Cerebellar nuclear complex (tissue), 1 donor: Measurements from ENCODE around the gene EEF1E1.

Experiments used
- DNase-seq, 2 experiments: peaks; one replicate each; lab custom pipeline; 2025; lab: John Stamatoyannopoulos, UW

The EEF1E1 gene

DNA sequence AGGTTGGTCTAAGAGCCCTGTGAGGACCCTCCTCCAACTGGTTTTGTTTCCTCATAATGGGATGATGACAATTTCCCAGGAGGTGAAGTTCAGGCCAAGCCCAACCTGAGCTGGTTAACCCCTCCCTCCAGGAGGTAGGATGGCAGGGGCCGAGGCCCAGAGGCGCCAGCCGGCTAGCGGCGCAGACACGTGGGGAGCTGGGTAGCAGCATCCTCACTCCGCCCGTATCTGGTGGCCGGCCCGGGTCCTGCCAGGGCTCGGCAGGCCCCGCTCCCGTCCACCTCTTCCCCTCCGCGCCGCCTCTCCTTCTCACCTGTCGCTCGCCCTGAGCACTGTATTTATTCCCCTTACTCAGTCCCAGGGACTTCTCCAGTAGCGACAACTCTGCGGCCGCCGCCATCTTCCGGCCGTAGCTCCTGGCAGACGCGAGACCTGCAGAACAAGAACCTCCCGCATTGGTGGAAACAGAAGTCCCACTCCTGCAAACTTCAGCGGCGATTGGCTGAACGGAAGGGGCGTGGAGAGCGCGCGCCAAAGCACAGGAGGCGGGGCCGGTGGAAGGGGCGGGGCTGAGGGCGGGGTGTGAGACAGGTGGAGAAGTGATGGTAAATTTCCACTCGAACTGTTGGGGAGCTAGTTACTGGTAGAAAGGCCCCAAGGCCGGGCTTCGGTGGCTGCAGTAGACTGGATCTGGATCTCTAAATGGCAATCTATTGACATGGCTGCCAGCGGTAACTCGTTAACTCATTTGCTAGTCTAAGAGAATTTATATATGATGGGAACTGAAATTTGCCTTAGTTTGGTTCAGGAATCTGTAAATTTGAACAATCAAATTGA lies at the start of gene EEF1E1:
Gene EEF1E1 (minus strand): TSS at position 427 of the 837 bp plus-strand sequence. CDS start 27 bp downstream, at position 400.
- peak; percentile 23 to 91 for DNase-seq

DNA sequence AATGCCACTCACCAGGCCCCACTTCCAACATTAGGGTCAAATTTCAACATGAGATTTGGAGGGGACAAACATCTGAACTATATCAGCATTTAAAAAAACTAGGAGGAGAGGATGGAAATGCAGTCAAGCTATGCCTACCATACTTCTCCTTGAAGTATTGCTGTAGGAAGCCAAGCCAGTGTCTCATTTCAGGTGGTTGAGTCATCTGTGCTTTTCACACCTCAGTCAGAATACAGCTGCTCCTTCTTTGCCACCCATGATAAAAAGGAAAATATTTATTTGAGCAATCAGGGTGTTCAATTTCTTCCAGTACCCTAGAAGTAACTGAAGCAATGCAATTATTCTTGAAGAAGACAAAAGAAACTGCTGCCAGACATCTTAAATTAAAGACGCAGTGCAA lies 47.0 kb upstream of the EEF1E1 start:
- DNase-seq: no peak

DNA sequence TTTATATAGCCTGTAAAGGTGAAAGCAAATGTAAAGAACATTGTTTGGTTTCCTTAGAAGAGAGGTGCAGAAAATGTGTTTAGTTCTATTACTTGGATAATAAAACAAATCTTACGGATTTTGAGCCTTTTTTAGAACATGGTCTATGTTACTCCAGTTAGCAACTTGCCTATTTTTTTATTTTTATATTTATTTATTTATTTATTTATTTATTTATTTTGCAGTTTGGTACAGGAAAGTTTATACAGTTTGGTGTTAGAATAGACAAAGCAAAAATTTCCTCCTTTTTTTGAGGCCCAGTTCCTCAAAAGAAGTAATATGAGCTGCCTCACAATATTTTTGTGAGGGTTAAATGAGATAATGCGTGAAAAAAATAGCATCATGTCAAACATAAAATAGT lies 41.6 kb upstream of the EEF1E1 start:
- no peak for DNase-seq

DNA sequence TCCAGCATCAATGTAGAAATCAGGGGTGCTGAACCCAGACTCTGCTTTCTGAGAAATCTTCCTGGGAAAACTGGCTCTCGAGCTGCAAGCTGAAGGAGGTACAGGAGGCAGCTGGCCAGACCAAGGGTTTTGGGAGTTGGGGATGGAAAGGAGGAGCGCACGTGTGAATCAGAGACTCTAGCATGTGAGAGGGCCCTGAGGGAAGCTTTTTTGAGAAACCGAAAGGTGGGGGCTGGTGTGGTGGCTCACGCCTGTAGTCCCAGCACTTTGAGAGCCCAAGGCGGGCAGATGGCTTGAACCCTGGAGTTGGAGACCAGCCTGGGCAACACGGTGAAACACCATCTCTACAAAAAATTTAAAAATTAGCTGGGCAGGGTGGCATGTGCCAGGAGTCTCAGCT lies 37.1 kb upstream of the EEF1E1 start:
- no peak for DNase-seq

DNA sequence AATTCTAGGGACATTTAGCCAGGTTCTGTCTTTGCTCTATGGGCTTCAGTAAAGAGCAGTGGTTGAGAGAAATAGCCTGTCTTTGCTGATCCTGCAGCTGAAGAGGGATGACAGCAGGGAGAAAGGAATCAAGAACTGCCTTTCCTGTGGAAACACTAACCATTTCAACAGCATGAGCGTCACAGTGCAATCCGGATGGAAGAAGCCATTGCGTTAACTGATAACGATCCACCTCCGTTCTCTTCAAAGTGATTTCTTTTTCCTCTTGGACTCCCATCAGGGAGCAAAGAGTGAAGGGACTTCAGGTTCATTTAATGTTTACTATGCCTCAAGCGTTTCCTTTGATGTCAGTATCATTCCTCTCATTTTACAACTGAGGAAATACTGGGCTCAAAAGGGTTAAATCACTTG lies 35.2 kb upstream of the EEF1E1 start:
- DNase-seq: no peak

DNA sequence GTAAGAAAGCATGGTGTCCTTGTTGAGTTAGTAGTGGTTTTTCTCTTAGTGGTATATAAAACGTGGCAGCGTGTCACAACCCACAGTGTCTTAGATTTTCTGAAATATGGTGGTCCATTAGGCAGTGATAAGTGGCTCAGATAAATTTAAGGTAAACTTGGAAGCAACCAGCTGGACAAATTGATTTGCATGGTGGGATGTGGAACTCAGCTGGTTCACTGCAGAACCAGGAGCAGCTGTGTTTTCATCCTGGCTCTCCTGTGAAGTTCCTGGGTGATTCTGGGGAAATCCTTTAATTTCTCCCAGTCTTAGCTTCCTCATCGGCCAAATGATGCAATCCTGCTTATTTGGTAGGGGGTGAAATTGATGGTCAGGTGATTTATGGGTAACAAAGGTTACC lies 32.9 kb upstream of the EEF1E1 start:
- no peak for DNase-seq

DNA sequence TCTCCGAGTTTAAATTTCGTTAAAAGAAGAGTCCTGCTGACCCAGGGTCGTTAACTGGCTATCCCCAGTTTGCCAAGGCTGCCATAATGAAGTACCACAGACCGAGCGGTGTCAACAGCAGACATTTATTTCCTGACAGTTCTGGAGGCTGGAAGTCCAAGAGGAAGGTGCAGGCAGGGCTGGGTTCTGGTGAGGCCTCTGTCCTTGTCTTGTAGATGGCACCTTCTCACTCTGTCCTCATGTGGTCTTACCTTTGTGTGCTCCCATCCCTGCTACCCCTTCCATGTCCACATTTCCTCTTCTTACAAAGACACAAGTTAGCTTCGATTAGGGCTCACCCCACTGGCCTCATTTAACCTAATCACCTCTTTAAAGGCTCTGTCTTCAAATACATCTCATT lies 29.8 kb upstream of the EEF1E1 start:
- no peak for DNase-seq

DNA sequence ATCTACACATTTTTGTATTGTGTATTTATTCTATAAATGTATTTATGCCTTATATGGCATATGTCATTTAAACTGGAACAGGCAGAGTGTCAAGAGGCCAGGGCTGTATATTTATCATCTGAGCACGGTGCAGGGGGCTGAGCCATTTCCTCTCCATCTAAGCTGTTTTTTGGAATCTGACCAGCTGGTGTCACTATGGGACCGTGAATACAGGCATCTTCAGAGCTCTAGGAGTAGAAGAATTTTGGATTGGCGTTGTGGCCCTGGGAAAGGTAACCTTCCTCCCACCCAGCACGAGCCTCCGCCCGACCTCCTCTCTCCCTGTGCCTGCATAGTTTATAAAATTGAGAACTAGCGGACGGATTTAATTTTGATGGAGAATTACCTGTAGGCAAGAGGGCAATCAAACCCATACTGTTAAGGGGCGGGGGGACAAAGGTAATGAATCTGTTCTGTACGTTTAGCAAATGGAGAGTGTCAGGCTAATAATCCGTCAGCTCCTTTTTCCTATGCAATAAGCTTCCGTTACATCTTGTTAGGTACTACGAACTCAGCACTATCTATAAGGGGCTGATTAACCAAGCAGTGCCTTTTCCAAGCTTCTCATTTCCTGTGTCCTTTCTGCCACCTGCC lies 29.0 kb upstream of the EEF1E1 start:
- DNase-seq: no peak

DNA sequence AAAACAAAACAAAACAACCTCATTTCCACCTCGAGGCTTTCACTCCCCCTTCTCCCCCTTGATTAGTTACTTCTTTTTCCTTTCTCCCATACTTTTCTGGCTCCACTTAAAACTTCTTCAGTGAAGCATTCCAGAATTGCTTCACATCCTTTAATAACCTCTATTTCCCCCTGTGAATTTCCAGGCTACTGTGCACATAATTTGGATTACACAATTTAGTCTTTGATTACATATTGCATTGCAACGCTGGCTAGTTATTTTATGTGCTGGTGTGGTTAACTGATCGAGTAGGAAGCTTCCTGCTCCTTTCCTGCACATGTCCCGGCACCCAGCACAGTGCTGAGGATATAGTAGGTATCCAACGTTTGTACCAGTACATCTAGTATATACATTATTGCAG lies 28.1 kb upstream of the EEF1E1 start:
- DNase-seq: no peak

DNA sequence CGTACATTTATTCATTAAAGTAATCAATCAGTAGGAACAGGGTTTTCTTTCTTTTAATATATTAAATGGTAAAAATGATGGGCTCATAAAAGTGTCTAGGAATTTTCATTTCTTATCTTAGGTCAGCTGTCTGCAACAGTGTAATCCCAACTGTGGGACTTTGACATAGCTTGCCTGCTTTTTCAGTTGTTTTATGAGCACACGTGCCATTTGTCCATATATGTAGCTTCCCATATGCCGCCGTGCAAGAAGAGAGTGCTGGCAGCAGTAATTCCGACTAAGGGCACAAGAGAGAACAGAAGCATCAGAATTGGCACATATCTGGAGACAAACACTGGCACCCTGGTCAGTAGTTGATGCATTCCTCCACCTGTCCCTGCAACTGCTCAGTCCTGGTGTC lies 20.9 kb upstream of the EEF1E1 start:
- DNase-seq: no peak

DNA sequence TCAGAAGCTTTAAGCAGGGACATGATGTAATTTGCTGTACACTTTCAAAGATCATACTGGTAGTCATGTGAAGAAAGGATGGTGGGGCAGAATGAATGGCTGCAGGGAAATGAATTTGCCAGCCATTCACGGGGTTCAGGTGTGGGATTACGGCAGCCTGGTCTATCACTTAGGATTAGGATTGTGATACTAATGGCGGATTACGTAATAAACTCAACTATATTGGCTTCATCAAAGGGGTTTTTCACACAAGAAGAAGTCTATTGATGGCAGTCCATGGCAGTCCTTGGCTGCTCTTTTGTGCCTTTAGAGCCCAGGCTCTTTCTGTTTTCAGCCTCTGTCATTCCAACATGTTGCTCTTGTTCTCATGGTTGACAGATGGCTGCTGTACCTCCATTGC lies 12.6 kb upstream of the EEF1E1 start:
- no peak for DNase-seq

DNA sequence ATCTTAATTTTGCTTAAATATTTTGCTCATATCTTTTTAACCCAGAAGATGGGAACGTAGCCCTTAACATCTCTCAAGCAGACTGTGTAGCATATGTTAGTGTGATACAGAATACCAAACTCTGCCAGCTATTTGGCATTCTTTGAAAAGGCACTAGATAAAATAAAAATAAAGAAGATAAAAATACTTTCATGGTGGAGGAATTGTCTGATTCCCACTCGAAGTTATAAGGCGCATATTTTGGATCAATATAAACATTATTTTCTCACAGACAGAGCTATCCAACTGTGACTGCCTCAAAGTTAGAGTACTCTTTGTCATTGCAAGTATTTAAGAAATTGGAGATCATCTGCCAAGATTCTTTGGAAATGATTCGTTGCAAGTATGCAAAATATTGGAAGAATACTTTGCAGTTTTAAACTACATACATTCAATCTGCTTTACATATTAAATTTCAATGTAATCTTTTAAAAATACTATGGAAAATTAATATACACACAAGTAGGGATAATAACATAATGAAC lies 10.8 kb upstream of the EEF1E1 start:
- no peak for DNase-seq

DNA sequence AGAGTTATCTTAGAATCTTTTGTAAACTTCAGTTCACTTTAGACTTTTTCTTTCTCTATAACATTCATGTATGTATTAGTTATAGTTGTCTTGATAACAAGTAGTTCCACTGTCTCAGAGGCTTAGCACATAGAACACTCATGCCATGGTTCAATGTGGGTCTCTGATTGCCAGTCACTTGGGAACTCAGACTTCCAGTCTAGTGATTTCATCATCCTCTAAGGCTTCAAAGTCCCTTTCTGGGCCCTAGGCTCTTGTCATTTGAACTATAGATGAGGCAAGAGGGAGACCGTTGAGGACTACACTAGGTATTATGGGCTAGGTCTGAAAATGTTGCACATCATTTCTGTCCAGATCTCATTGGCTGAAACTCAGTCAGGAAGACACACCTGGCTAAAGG lies 8.4 kb upstream of the EEF1E1 start:
- DNase-seq: no peak

DNA sequence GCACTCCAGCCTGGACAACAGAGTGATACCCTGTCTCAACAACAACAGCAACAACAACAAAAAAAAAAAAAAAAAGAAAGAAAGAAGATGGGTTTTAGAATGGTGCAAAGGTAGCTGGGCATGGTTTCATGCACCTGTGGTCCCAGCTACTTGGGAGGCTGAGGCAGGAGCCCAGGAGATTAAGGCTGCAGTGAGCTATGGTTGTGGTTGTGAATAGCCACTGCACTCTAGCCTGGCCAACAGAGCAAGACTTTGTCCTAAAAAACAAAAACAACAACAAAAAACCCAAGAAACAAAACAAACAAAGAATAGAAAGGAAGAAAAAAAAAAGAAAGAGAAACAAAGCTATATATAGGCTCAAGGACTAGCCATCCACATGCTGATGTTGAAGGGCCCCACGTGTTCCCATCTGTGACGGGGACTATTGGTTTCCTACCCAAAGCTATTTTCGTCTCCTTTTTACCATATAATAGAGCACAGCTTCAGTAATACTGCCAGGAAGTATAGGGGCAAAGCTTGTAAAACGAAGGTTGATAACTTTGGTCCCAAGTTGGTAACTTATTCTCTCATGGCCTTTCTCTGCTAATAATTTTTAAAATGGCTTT lies 7.9 kb upstream of the EEF1E1 start:
- no peak for DNase-seq

DNA sequence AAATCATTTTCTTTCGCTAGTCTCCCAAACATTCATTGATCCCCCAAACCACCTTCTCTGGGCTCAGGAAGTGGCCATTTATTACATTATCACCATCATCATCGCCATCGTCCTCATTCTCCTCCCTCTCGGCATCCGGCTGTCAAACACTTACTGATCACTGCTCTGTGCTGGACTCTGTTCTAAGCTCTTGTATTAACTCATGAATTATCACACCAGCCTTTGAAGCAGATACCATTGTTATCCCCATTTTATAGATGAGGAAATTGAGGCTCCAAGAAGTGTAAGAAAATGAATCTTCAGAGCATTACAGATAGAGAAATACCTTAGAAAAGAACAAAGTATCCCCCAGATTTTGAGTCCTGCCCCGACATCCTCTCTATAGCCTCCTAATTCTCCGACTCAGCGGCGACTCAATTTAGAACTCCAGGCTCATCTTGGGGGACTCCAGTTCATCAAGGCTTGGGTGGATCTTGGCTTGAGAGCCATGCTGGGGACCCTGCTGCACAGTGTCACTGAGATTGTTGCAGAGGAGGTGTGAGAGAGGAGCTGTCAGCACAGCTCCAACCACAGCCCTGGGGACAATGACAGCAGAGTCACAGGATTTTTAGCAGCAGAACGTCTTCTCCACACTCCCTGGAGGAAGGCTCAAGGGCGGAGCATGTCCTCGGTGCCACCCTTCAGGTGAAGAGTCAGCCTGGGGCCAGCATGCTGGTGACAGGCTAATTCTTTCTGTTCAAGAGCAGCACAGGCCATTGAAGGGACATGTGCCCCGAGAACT lies 6.6 kb upstream of the EEF1E1 start:
- no peak for DNase-seq

DNA sequence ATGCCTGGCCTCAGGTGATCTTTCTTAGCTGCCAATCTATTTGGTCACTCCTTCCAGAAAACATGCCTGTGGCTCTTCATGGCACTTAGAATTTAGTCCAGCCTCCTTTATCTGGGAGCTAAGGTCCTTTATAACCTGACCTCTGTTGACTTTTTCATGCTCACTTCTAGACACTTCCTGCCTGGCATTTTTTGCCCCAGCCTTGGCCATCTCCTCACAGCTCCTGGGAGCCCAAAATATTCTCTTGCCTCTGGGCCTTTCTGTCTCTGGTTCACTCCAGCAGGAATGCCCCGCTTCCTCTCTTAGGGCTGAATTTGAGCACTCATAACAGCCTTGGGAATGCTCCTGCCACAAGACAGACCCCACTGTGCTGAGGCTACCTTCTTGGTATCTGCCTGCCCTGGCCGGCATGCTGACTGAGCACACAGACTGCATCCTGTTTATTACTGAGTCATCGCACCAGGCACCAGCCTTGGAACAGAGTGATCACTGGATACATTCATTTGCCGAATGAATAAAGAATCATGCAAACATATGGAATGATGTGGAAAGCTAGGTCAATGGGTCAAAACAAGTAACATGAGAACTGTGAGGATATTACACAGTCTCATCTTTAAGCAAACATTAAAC lies 5.8 kb upstream of the EEF1E1 start:
- DNase-seq: no peak

DNA sequence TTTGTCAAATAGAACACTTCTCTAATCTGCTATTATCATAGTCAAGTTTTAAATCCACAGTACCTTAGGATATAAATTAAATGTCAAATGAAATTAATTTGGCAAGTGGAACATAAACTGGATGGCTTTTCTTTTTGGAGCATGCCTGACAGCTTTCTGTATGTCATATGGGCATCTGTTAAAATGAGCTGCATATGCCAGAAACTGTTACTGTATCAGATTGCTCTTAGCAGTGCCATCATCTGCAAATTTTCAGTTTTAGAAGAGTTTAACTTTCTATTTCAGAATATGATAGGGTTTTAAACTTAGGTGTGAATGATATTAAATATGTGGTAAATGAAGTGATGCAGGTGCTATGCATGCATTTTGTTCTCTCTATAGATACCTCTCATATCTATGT lies 3.4 kb upstream of the EEF1E1 start:
- DNase-seq: no peak

DNA sequence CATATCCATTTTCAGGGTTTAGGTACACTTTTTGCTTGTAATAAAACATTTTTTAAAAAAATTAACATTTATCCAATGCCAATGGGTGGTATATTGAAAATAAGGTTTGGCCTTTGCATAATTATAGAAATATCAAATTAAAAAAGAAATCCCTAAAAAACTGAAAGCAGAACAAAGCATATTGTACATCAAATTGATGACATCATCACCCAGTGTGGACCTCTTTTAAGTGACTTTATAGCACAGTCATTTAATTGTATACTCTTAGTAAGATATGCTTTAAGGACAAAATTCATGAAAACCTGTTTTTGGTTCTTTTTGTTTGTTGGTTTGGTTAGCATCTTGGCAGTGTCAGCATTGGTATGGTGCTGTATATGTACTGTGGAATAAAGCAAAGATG lies 1.4 kb upstream of the EEF1E1 start:
- no peak for DNase-seq

DNA sequence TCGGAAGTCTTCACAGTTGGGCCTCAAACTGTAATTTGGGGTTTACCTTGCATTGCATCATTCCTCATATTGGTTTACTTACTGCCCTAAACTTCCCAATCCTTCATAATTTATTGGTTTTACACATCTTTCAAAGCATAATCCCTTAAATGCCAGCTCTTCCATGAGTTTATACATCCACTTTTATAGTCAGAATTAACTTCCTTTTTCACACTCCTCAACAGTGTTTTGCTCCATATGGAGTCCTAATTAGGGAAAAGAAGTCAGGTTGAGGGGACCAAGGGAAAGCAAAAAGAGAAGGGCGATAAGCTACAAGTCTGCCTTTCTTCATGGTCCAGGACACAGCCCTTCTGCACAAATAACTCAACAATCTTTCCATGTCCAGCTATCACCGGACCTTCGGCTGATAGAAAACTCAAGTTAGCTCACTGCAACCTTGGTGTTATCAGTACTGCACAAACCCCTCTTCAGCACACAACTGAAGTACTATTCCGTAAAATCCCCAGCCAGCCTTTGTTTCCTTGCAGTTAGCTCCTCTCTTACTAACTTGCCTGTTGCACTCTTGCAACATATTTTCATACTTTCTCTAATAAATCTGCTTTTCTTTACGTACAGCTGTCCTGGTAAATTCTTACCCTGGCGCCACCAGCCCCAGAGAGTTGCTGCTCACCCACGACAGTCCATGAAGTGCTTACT lies 2.0 kb downstream of the EEF1E1 start:
- no peak for DNase-seq

DNA sequence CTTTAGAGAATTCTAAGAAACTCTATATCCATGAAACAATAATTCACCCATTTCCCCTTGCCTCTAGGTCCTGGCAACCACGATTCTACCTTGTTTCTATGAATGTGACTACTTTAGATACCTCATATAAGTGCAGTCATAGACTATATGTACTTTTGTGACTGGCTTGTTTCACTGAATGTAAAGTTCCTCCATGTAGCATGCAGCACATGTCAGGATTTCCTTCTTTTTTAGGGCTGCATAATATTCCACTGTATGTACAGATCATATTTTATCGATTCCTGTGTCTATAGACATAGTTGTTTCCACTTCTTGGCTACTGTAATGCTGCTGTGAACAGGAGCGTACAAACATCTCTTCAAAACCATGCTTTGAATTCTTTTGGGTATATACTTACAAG lies 11.7 kb downstream of the EEF1E1 start:
- DNase-seq: no peak

DNA sequence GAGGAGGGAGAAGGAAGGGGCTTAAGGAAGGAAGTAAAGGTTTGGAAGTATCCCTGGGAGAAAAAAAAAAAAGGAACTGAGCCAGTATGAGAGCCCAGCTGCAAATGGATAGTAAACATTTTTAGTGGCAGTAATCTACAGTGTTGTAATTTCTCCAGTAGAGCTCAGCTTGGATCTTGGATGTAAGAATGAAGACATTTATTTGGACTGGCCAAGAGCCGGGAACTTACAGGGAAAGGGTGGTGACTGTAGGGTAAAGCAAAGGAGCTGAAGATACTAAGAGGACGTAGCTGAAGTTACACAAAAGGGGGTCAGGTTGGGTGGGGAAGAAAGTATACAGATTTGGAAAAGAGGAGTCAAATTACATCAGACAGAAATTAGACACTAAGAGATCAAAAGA lies 13.5 kb downstream of the EEF1E1 start:
- no peak for DNase-seq
